Gastrocnemius medialis (tissue), 4 donors: ENCODE data around the gene ST7. TPM values are rescaled to one million over a fixed set of nuclear protein-coding genes. Genes with fewer than 3 reads are reported as not detected.

Experiments used
- ATAC-seq, 2 donors: fragments of 150-250 bp; one replicate each; pipeline ENCODE4 v1.9.1; 2016
- DNase-seq, 2 donors: peaks; one replicate each; pipeline ENCODE4 v3.0.0-alpha.2; 2019
- H3K27ac ChIP-seq, 4 donors: fragments of 200-600 bp; sonication (generic); 1 replicate in 1 of 4; 2 replicates in 3 of 4; pipeline ENCODE4 v1.5.1; 2016 to 2018; ENCODE audit warnings: mild to moderate bottlenecking in 2 of 4, moderate library complexity in 1 of 4
- H3K27me3 ChIP-seq, 3 donors: fragments of 200-600 bp; sonication (generic) in 2 of 3; 1 replicate in 1 of 3; 2 replicates in 2 of 3; pipeline versions ENCODE4 v1.5.1 to v1.6.0; 2016 to 2019; ENCODE audit warnings: mild to moderate bottlenecking in 1 of 3, moderate library complexity in 1 of 3
- H3K36me3 ChIP-seq, 2 donors: fragments of 200-600 bp; sonication (generic) in 1 of 2; one replicate each; pipeline ENCODE4 v1.5.1; 2017 to 2018
- H3K4me1 ChIP-seq, 2 donors: fragments of 200-600 bp; sonication (generic) in 1 of 2; one replicate each; pipeline ENCODE4 v1.5.1; 2016 to 2017; ENCODE audit warnings: mild to moderate bottlenecking in 2 of 2
- H3K4me3 ChIP-seq, 4 donors: fragments of 200-600 bp; sonication (generic) in 3 of 4; 1 replicate in 1 of 4; 2 replicates in 3 of 4; pipeline ENCODE4 v1.5.1; 2016 to 2019; ENCODE audit warnings: mild to moderate bottlenecking in 2 of 4
- H3K9me3 ChIP-seq, 3 donors: fragments of 200-600 bp; sonication (generic) in 2 of 3; 1 replicate in 1 of 3; 2 replicates in 2 of 3; pipeline ENCODE4 v1.5.1; 2016 to 2019
- CTCF ChIP-seq, 5 experiments: fragments of 450-650 bp in 3 of 5; fragments of 200-600 bp in 2 of 5; sonication (generic) in 2 of 5; IDR thresholded peaks in 4 of 5; conservative IDR thresholded peaks in 1 of 5; 1 replicate in 4 of 5; 2 replicates in 1 of 5; pipeline ENCODE4 v1.5.1; 2016 to 2019; ENCODE audit warnings: antibody characterized with exemption in 5 of 5, mild to moderate bottlenecking in 3 of 5, moderate library complexity in 3 of 5
- POLR2A ChIP-seq, 2 donors: fragments of 450-650 bp; IDR thresholded peaks; one replicate each; pipeline ENCODE4 v1.6.1; 2017; ENCODE audit warnings: antibody characterized with exemption in 2 of 2, mild to moderate bottlenecking in 2 of 2, moderate library complexity in 2 of 2
- in situ Hi-C, 4 donors: fragments of 200-750 bp; cut with MboI; loops; one replicate each; pipeline versions ENCODE4 v1.15.0 to v1.8.0; 2017; ENCODE audit warnings: low sequenced_read_pairs in 4 of 4
- intact Hi-C: fragments of 100-400 bp; cut with DNase I; formaldehyde crosslinking; loops from one replicate; pipeline ENCODE4 v1.15.1; 2023; ENCODE audit warnings: low total_unique reads
- total RNA-seq, 4 donors: library from RNA; depleted of rRNA; stranded (reverse); fragments of >200 nt; gene quantifications; one replicate each; pipeline versions ENCODE4 v1.1.0 to v1.2.3, GENCODE V29; 2016

Gene ST7
- total RNA-seq, 4 donors from 2014 or later, result 5.5 to 14.5 (median 11.9) TPM

- peaks cover 24 to 28% of the 10 kb centered on the region in 2 donors for H3K4me1 ChIP-seq
- in situ Hi-C loops, result no loop called here
- H3K27ac ChIP-seq, result no peak overlapping the region
- TF ChIP-seq POLR2A (IDR thresholded peaks at IDR 0.05) (no peak), CTCF (IDR thresholded peaks at IDR 0.05 in 4 of 5, conservative IDR thresholded peaks at IDR 0.05 in 1 of 5) (no peak)
- H3K9me3 ChIP-seq, result no peaks in the 10 kb centered on the region
- ATAC-seq (no peak), DNase-seq (no peak)
- H3K36me3 ChIP-seq, result no peaks in the 10 kb centered on the region
- intact Hi-C loops, result no loop called here
- H3K4me3 ChIP-seq, result no peak overlapping the region
- H3K27me3 ChIP-seq, result no peaks in the 10 kb centered on the region
These were observed 137.5 kb downstream of the ST7 start for GRCh38 chr7:117090791-117091190.

DNA sequence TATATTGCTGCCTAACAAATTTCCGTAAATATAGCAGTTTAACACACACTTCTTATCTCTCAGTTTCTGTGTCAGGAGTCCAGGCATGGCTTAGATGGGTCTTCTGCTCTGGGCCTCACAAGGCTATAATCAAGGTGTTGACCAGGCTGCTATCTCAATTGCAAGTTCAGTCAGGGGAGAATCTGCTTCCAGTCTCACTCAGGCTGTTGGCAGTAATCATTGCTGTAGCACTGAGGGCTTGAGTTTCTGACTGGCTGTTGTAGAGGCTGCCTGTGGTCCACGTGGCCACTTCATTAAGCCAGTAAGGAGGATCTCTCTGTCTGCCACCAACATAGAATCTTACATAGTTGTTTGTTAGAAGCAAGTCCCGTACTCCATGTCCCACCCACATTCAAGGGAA, 138.4 kb downstream of the ST7 start:
- Histone ChIP-seq H3K27me3 (no peaks in the 10 kb centered on the region), H3K4me1 (peaks cover 24% of the 10 kb centered on the region in 2 donors), H3K9me3 (no peaks in the 10 kb centered on the region), H3K4me3 (no peak overlapping the region), H3K27ac (no peak overlapping the region), H3K36me3 (no peaks in the 10 kb centered on the region)
- in situ Hi-C loops (no loop called here), intact Hi-C loops (no loop called here)
- DNase-seq (no peak), ATAC-seq (no peak)
- no peak for TF ChIP-seq POLR2A (IDR thresholded peaks at IDR 0.05)
- TF ChIP-seq CTCF (IDR thresholded peaks at IDR 0.05 in 4 of 5, conservative IDR thresholded peaks at IDR 0.05 in 1 of 5), result no peak

- no peak for TF ChIP-seq POLR2A (IDR thresholded peaks at IDR 0.05)
- no peak for TF ChIP-seq CTCF (IDR thresholded peaks at IDR 0.05 in 4 of 5, conservative IDR thresholded peaks at IDR 0.05 in 1 of 5)
- Histone ChIP-seq H3K9me3 (no peaks in the 10 kb centered on the region), H3K4me3 (no peak overlapping the region), H3K27me3 (no peaks in the 10 kb centered on the region), H3K27ac (no peak overlapping the region), H3K4me1 (peaks cover 19 to 24% of the 10 kb centered on the region in 2 donors), H3K36me3 (no peaks in the 10 kb centered on the region)
- no peak for DNase-seq
- in situ Hi-C loops (no loop called here), intact Hi-C loops (no loop called here)
- ATAC-seq, result no peak
These were observed 139.5 kb downstream of the ST7 start for GRCh38 chr7:117092785-117093184.

DNA sequence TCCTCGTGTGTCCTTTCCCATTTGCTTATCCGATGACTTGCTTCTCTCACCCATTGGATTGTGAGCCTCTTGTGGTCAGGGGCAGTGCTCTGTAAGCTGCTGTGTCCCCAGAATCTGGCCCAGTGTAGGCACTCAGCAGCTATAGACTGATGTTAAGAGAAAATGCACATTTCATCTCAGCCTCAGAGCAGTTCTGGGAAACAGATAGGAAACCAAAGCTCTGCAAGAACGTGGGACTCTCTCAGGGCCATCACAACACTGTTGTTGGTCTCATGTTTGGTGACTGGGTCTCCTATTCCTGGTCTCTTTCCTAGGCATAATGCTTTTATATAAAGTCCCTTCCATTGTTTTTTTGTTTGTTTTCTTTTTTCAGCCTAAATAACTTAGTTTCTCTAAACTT, 141.2 kb downstream of the ST7 start:
- H3K4me3 ChIP-seq, result no peak overlapping the region
- DNase-seq (no peak), ATAC-seq (no peak)
- no peaks in the 10 kb centered on the region for H3K27me3 ChIP-seq
- no peak for TF ChIP-seq CTCF (IDR thresholded peaks at IDR 0.05 in 4 of 5, conservative IDR thresholded peaks at IDR 0.05 in 1 of 5)
- TF ChIP-seq POLR2A (IDR thresholded peaks at IDR 0.05), result no peak
- intact Hi-C loops, result no loop called here
- in situ Hi-C loops, result no loop called here
- H3K4me1 ChIP-seq, result peaks cover 16 to 27% of the 10 kb centered on the region in 2 donors
- H3K27ac ChIP-seq, result no peak overlapping the region
- no peaks in the 10 kb centered on the region for H3K36me3 ChIP-seq
- no peaks in the 10 kb centered on the region for H3K9me3 ChIP-seq

DNA sequence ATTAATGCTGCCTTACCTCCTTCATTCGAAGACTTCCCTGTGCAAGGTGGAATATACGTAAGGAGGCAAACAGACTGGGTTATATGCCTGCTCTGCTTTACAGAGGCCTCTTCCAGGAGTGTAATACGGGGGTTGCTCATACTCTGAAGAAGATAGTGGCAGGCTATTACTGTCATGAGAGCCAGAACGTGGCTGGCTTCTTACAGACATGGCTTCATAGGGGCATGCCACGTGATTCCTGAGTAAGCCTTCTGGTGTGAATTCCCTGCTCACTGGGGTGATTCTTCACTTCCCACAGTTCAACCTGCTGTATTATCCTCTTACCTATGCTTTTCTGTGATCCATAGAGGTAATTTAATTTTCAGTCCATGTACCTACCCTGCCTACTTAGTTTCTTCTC, 141.8 kb downstream of the ST7 start:
- no peak for TF ChIP-seq POLR2A (IDR thresholded peaks at IDR 0.05)
- TF ChIP-seq CTCF (IDR thresholded peaks at IDR 0.05 in 4 of 5, conservative IDR thresholded peaks at IDR 0.05 in 1 of 5), result no peak
- H3K36me3 ChIP-seq, result no peaks in the 10 kb centered on the region
- no peak overlapping the region for H3K27ac ChIP-seq
- no peak overlapping the region for H3K4me3 ChIP-seq
- peaks cover 15 to 27% of the 10 kb centered on the region in 2 donors for H3K4me1 ChIP-seq
- no peaks in the 10 kb centered on the region for H3K9me3 ChIP-seq
- DNase-seq (no peak), ATAC-seq (peak in 1 of 2 donors; percentile 57)
- in situ Hi-C loops (no loop called here), intact Hi-C loops (no loop called here)
- no peaks in the 10 kb centered on the region for H3K27me3 ChIP-seq
